IgD-negative memory B cell (primary cell): Measurements from ENCODE around the gene CPT1B. TPM values are rescaled to one million over a fixed set of nuclear protein-coding genes. Genes with fewer than 3 reads are reported as not detected.
"Not testable (repeated sequence)": the region's sequence is repeated elsewhere in the genome, so short reads cannot be mapped to it uniquely, and the experiment has no call there.

ENCODE experiments used
- H3K27ac Mint-ChIP-seq, 3 donors: one replicate each; pipeline ENCODE4 v1.8.0; 2020 to 2022; ENCODE audit warnings: mild to moderate bottlenecking in 3 of 3, mixed read lengths in 3 of 3, moderate library complexity in 1 of 3
- H3K27me3 Mint-ChIP-seq: one replicate; pipeline ENCODE4 v1.8.0; 2021; ENCODE audit warnings: mixed read lengths
- H3K36me3 Mint-ChIP-seq: one replicate; pipeline ENCODE4 v1.8.0; 2020; ENCODE audit warnings: mild to moderate bottlenecking, mixed read lengths
- H3K4me1 Mint-ChIP-seq, 3 donors: one replicate each; pipeline ENCODE4 v1.8.0; 2020 to 2022; ENCODE audit warnings: mixed read lengths in 3 of 3, mild to moderate bottlenecking in 1 of 3
- H3K4me3 Mint-ChIP-seq, 4 donors: one replicate each; pipeline ENCODE4 v1.8.0; 2020 to 2022; ENCODE audit warnings: mild to moderate bottlenecking in 4 of 4, mixed read lengths in 4 of 4, moderate library complexity in 3 of 4
- H3K9me3 Mint-ChIP-seq, 3 donors: one replicate each; pipeline ENCODE4 v1.8.0; 2020 to 2021; ENCODE audit warnings: mixed read lengths in 3 of 3, mild to moderate bottlenecking in 1 of 3
- polyA plus RNA-seq: library from polyadenylated mRNA; unstranded; fragments of 300-500 nt; fragmentation: Illumina TruSeq; gene quantifications from one replicate; pipeline ENCODE4 v1.2.3, GENCODE V29; 2021

CPT1B gene
- polyA plus RNA-seq, 1 donor from 2014 or later = 1.6 TPM

- H3K4me1 Mint-ChIP-seq = peaks cover 17 to 30% (median 28%) of the 10 kb centered on the region in 3 donors
- peak overlapping the region in 2 of 4 donors; percentile 5 to 62 for H3K4me3 Mint-ChIP-seq
- H3K9me3 Mint-ChIP-seq = no peaks in the 10 kb centered on the region
- no peaks in the 10 kb centered on the region for H3K27me3 Mint-ChIP-seq
- no peaks in the 10 kb centered on the region for H3K36me3 Mint-ChIP-seq
- peak overlapping the region; percentile 88 to 93 (median 89) for H3K27ac Mint-ChIP-seq
Measured at GRCh38 chr22:50544746-50545253, 33.4 kb downstream of the CPT1B start.

GRCh38 chr22:50544078-50544745 is 34.0 kb downstream of the CPT1B start:
- peak overlapping the region; percentile 55 to 80 (median 66) for H3K4me3 Mint-ChIP-seq
- no peaks in the 10 kb centered on the region for H3K36me3 Mint-ChIP-seq
- no peaks in the 10 kb centered on the region for H3K27me3 Mint-ChIP-seq
- no peaks in the 10 kb centered on the region for H3K9me3 Mint-ChIP-seq
- H3K27ac Mint-ChIP-seq = peak overlapping the region in 2 of 3 donors; percentile 89 to 93
- H3K4me1 Mint-ChIP-seq = peaks cover 23 to 36% (median 34%) of the 10 kb centered on the region in 3 donors

GRCh38 chr22:50542416-50542927 is 35.8 kb downstream of the CPT1B start:
- Mint-ChIP-seq H3K36me3 (no peaks in the 10 kb centered on the region), H3K4me3 (peak overlapping the region; percentile 70 to 81 (median 78)), H3K4me1 (peaks cover 28 to 43% (median 41%) of the 10 kb centered on the region in 3 donors), H3K27ac (peak overlapping the region; percentile 91 to 100 (median 96)), H3K27me3 (no peaks in the 10 kb centered on the region), H3K9me3 (no peaks in the 10 kb centered on the region)

- H3K4me1 Mint-ChIP-seq = peaks cover 28 to 43% (median 40%) of the 10 kb centered on the region in 3 donors
- not testable (repeated sequence) for H3K27me3 Mint-ChIP-seq, H3K9me3 Mint-ChIP-seq, H3K36me3 Mint-ChIP-seq
- peak overlapping the region; percentile 60 to 90 (median 76) for H3K4me3 Mint-ChIP-seq
- H3K27ac Mint-ChIP-seq = peak overlapping the region; percentile 91 to 100 (median 96)
Measured at GRCh38 chr22:50541667-50542026, 36.6 kb downstream of the CPT1B start.

GRCh38 chr22:50540381-50540780 is 37.8 kb downstream of the CPT1B start:
- peak overlapping the region; percentile 91 to 100 (median 100) for H3K27ac Mint-ChIP-seq
- no peaks in the 10 kb centered on the region for H3K27me3 Mint-ChIP-seq
- H3K4me1 Mint-ChIP-seq = peaks cover 28 to 43% (median 38%) of the 10 kb centered on the region in 3 donors
- peak overlapping the region; percentile 16 to 90 (median 72) for H3K4me3 Mint-ChIP-seq
- H3K36me3 Mint-ChIP-seq = no peaks in the 10 kb centered on the region
- H3K9me3 Mint-ChIP-seq = no peaks in the 10 kb centered on the region

GRCh38 chr22:50537765-50538164 is 40.5 kb downstream of the CPT1B start:
- Mint-ChIP-seq H3K9me3 (no peaks in the 10 kb centered on the region), H3K36me3 (no peaks in the 10 kb centered on the region), H3K4me3 (peak overlapping the region in 1 of 4 donors; percentile 33), H3K4me1 (peaks cover 44 to 59% (median 57%) of the 10 kb centered on the region in 3 donors), H3K27ac (peak overlapping the region; percentile 87 to 100 (median 93)), H3K27me3 (no peaks in the 10 kb centered on the region)

- Mint-ChIP-seq H3K9me3 (no peaks in the 10 kb centered on the region), H3K4me1 (peaks cover 40 to 50% (median 47%) of the 10 kb centered on the region in 3 donors), H3K27me3 (no peaks in the 10 kb centered on the region), H3K36me3 (no peaks in the 10 kb centered on the region), H3K4me3 (peak overlapping the region in 2 of 4 donors; percentile 57 to 95), H3K27ac (peak overlapping the region in 2 of 3 donors; percentile 59 to 87)
Measured at GRCh38 chr22:50536226-50536625, 42.0 kb downstream of the CPT1B start.

- no peaks in the 10 kb centered on the region for H3K36me3 Mint-ChIP-seq
- peaks cover 36 to 40% (median 38%) of the 10 kb centered on the region in 3 donors for H3K4me1 Mint-ChIP-seq
- peak overlapping the region; percentile 77 to 97 (median 90) for H3K4me3 Mint-ChIP-seq
- peak overlapping the region; percentile 95 to 99 (median 98) for H3K27ac Mint-ChIP-seq
- no peaks in the 10 kb centered on the region for H3K9me3 Mint-ChIP-seq
- H3K27me3 Mint-ChIP-seq = no peaks in the 10 kb centered on the region
Measured at GRCh38 chr22:50535113-50535512, 43.1 kb downstream of the CPT1B start.

- H3K4me3 Mint-ChIP-seq = peak overlapping the region; percentile 77 to 97 (median 90)
- H3K9me3 Mint-ChIP-seq, H3K27me3 Mint-ChIP-seq, H3K36me3 Mint-ChIP-seq: not testable (repeated sequence)
- peaks cover 29 to 33% (median 31%) of the 10 kb centered on the region in 3 donors for H3K4me1 Mint-ChIP-seq
- peak overlapping the region; percentile 95 to 99 (median 98) for H3K27ac Mint-ChIP-seq
Measured at GRCh38 chr22:50533856-50534711, 44.1 kb downstream of the CPT1B start.

GRCh38 chr22:50532824-50533796 is 45.1 kb downstream of the CPT1B start:
- H3K36me3 Mint-ChIP-seq = no peaks in the 10 kb centered on the region
- H3K27ac Mint-ChIP-seq = peak overlapping the region; percentile 95 to 99 (median 98)
- H3K4me1 Mint-ChIP-seq = peaks cover 31 to 34% (median 32%) of the 10 kb centered on the region in 3 donors

GRCh38 chr22:50531962-50532674 is 46.1 kb downstream of the CPT1B start:
- H3K4me3 Mint-ChIP-seq = peak overlapping the region; percentile 90 to 97 (median 94)
- H3K27me3 Mint-ChIP-seq = no peaks in the 10 kb centered on the region
- no peaks in the 10 kb centered on the region for H3K36me3 Mint-ChIP-seq
- peak overlapping the region; percentile 93 to 99 (median 98) for H3K27ac Mint-ChIP-seq
- H3K9me3 Mint-ChIP-seq = no peaks in the 10 kb centered on the region
- peaks cover 33 to 37% (median 35%) of the 10 kb centered on the region in 3 donors for H3K4me1 Mint-ChIP-seq

More at GRCh38 chr22:50532824-50533796, 45.1 kb downstream of the CPT1B start:
- no peaks in the 10 kb centered on the region for H3K27me3 Mint-ChIP-seq
- no peaks in the 10 kb centered on the region for H3K9me3 Mint-ChIP-seq
- H3K4me3 Mint-ChIP-seq = peak overlapping the region; percentile 86 to 97 (median 92)

- no peaks in the 10 kb centered on the region for H3K9me3 Mint-ChIP-seq
- no peaks in the 10 kb centered on the region for H3K27me3 Mint-ChIP-seq
- H3K4me3 Mint-ChIP-seq = peak overlapping the region; percentile 90 to 97 (median 94)
- H3K4me1 Mint-ChIP-seq = peaks cover 36 to 38% (median 37%) of the 10 kb centered on the region in 3 donors
- H3K27ac Mint-ChIP-seq = peak overlapping the region; percentile 98 to 100 (median 99)
- no peaks in the 10 kb centered on the region for H3K36me3 Mint-ChIP-seq
Measured at GRCh38 chr22:50531546-50531961, 46.7 kb downstream of the CPT1B start.

- Mint-ChIP-seq H3K27ac (peak overlapping the region; percentile 98 to 100 (median 99)), H3K36me3 (no peaks in the 10 kb centered on the region), H3K4me3 (peak overlapping the region; percentile 90 to 97 (median 94)), H3K4me1 (peaks cover 36 to 38% (median 37%) of the 10 kb centered on the region in 3 donors), H3K9me3 (no peaks in the 10 kb centered on the region), H3K27me3 (no peaks in the 10 kb centered on the region)
Measured at GRCh38 chr22:50530877-50531545, 47.2 kb downstream of the CPT1B start.
